Measurements from ENCODE around the gene CCDC183.

The CCDC183 gene

GRCh38 chr9:136796238-136796774 lies at the start of gene CCDC183:
Gene CCDC183 (plus strand): TSS chr9:136796338. CDS start chr9:136796398, 60 bp downstream.
- no peaks in the 10 kb centered on the region for H3K9me3 ChIP-seq (ENCODE audit: control insufficient read depth, low read length)
- peaks cover 6% of the 10 kb centered on the region for H3K27me3 ChIP-seq (replicated peaks; ENCODE audit: control insufficient read depth, insufficient read depth, low read length)
- peaks cover 6% of the 10 kb centered on the region for H3K36me3 ChIP-seq (ENCODE audit: control insufficient read depth, insufficient read depth, low read length, severe bottlenecking)
- H3K9ac ChIP-seq (ENCODE audit: low read length) = peak within 1 kb of the TSS; percentile 9
- peaks cover 28% of the 10 kb centered on the region for H3K4me1 ChIP-seq (ENCODE audit: control insufficient read depth, insufficient read depth, low read length)
- no peak for DNase-seq (ENCODE audit: low read depth)
- no peak within 1 kb of the TSS for H3K4me3 ChIP-seq (ENCODE audit: low read length)

GRCh38 chr9:136746621-136747020 lies 49.5 kb upstream of the CCDC183 start:
- no peak overlapping the region for H3K4me3 ChIP-seq (ENCODE audit: low read length)
- peaks cover 17% of the 10 kb centered on the region for H3K27me3 ChIP-seq (replicated peaks; ENCODE audit: control insufficient read depth, insufficient read depth, low read length)
- no peaks in the 10 kb centered on the region for H3K36me3 ChIP-seq (ENCODE audit: control insufficient read depth, insufficient read depth, low read length, severe bottlenecking)
- no peak for DNase-seq (ENCODE audit: low read depth)
- no peak overlapping the region for H3K9ac ChIP-seq (ENCODE audit: low read length)
- H3K9me3 ChIP-seq (ENCODE audit: control insufficient read depth, low read length) = peaks cover 7% of the 10 kb centered on the region
- H3K4me1 ChIP-seq (ENCODE audit: control insufficient read depth, insufficient read depth, low read length) = peaks cover 4% of the 10 kb centered on the region

GRCh38 chr9:136747161-136748060 lies 48.7 kb upstream of the CCDC183 start:
- H3K4me1 ChIP-seq (ENCODE audit: control insufficient read depth, insufficient read depth, low read length) = no peaks in the 10 kb centered on the region
- H3K4me3 ChIP-seq (ENCODE audit: low read length) = no peak overlapping the region
- no peak overlapping the region for H3K9ac ChIP-seq (ENCODE audit: low read length)
- no peak for DNase-seq (ENCODE audit: low read depth)
- H3K36me3 ChIP-seq (ENCODE audit: control insufficient read depth, insufficient read depth, low read length, severe bottlenecking) = no peaks in the 10 kb centered on the region
- H3K27me3 ChIP-seq (replicated peaks; ENCODE audit: control insufficient read depth, insufficient read depth, low read length) = peaks cover 15% of the 10 kb centered on the region
- H3K9me3 ChIP-seq (ENCODE audit: control insufficient read depth, low read length) = peaks cover 15% of the 10 kb centered on the region

GRCh38 chr9:136748201-136748600 lies 47.9 kb upstream of the CCDC183 start, which contains the start of gene LCN6:
Gene LCN6 (minus strand): TSS chr9:136748525. CDS start chr9:136748483, 42 bp downstream.
- Histone ChIP-seq H3K4me1 (ENCODE audit: control insufficient read depth, insufficient read depth, low read length) (no peaks in the 10 kb centered on the region), H3K4me3 (ENCODE audit: low read length) (no peak within 1 kb of the TSS), H3K27me3 (replicated peaks; ENCODE audit: control insufficient read depth, insufficient read depth, low read length) (peaks cover 9% of the 10 kb centered on the region), H3K36me3 (ENCODE audit: control insufficient read depth, insufficient read depth, low read length, severe bottlenecking) (no peaks in the 10 kb centered on the region), H3K9ac (ENCODE audit: low read length) (no peak within 1 kb of the TSS), H3K9me3 (ENCODE audit: control insufficient read depth, low read length) (peaks cover 20% of the 10 kb centered on the region)
- no peak for DNase-seq (ENCODE audit: low read depth)

- Histone ChIP-seq H3K9ac (ENCODE audit: low read length) (no peak overlapping the region), H3K9me3 (ENCODE audit: control insufficient read depth, low read length) (peaks cover 21% of the 10 kb centered on the region), H3K4me1 (ENCODE audit: control insufficient read depth, insufficient read depth, low read length) (no peaks in the 10 kb centered on the region), H3K36me3 (ENCODE audit: control insufficient read depth, insufficient read depth, low read length, severe bottlenecking) (no peaks in the 10 kb centered on the region), H3K4me3 (ENCODE audit: low read length) (no peak overlapping the region), H3K27me3 (replicated peaks; ENCODE audit: control insufficient read depth, insufficient read depth, low read length) (peaks cover 15% of the 10 kb centered on the region)
- no peak for DNase-seq (ENCODE audit: low read depth)
Measured at GRCh38 chr9:136748666-136749611, 47.2 kb upstream of the CCDC183 start.

GRCh38 chr9:136750526-136750925 lies 45.6 kb upstream of the CCDC183 start:
- Histone ChIP-seq H3K27me3 (replicated peaks; ENCODE audit: control insufficient read depth, insufficient read depth, low read length) (peaks cover 18% of the 10 kb centered on the region), H3K9ac (ENCODE audit: low read length) (no peak overlapping the region), H3K36me3 (ENCODE audit: control insufficient read depth, insufficient read depth, low read length, severe bottlenecking) (no peaks in the 10 kb centered on the region), H3K9me3 (ENCODE audit: control insufficient read depth, low read length) (peaks cover 24% of the 10 kb centered on the region), H3K4me1 (ENCODE audit: control insufficient read depth, insufficient read depth, low read length) (no peaks in the 10 kb centered on the region), H3K4me3 (ENCODE audit: low read length) (no peak overlapping the region)
- DNase-seq (ENCODE audit: low read depth) = no peak

GRCh38 chr9:136751244-136751643 lies 44.9 kb upstream of the CCDC183 start:
- Histone ChIP-seq H3K27me3 (replicated peaks; ENCODE audit: control insufficient read depth, insufficient read depth, low read length) (peaks cover 17% of the 10 kb centered on the region), H3K9ac (ENCODE audit: low read length) (no peak overlapping the region), H3K36me3 (ENCODE audit: control insufficient read depth, insufficient read depth, low read length, severe bottlenecking) (no peaks in the 10 kb centered on the region), H3K9me3 (ENCODE audit: control insufficient read depth, low read length) (peaks cover 31% of the 10 kb centered on the region), H3K4me3 (ENCODE audit: low read length) (no peak overlapping the region), H3K4me1 (ENCODE audit: control insufficient read depth, insufficient read depth, low read length) (no peaks in the 10 kb centered on the region)
- DNase-seq (ENCODE audit: low read depth) = no peak

- Histone ChIP-seq H3K36me3 (ENCODE audit: control insufficient read depth, insufficient read depth, low read length, severe bottlenecking) (no peaks in the 10 kb centered on the region), H3K9ac (ENCODE audit: low read length) (no peak overlapping the region), H3K4me1 (ENCODE audit: control insufficient read depth, insufficient read depth, low read length) (no peaks in the 10 kb centered on the region), H3K27me3 (replicated peaks; ENCODE audit: control insufficient read depth, insufficient read depth, low read length) (peaks cover 17% of the 10 kb centered on the region), H3K9me3 (ENCODE audit: control insufficient read depth, low read length) (peaks cover 33% of the 10 kb centered on the region), H3K4me3 (ENCODE audit: low read length) (no peak overlapping the region)
- DNase-seq (ENCODE audit: low read depth) = no peak
Measured at GRCh38 chr9:136751814-136752213, 44.3 kb upstream of the CCDC183 start.

GRCh38 chr9:136753371-136754058 lies 42.6 kb upstream of the CCDC183 start:
- no peak overlapping the region for H3K9ac ChIP-seq (ENCODE audit: low read length)
- H3K4me3 ChIP-seq (ENCODE audit: low read length) = no peak overlapping the region
- H3K27me3 ChIP-seq (replicated peaks; ENCODE audit: control insufficient read depth, insufficient read depth, low read length) = peaks cover 22% of the 10 kb centered on the region
- no peak for DNase-seq (ENCODE audit: low read depth)
- no peaks in the 10 kb centered on the region for H3K36me3 ChIP-seq (ENCODE audit: control insufficient read depth, insufficient read depth, low read length, severe bottlenecking)
- H3K4me1 ChIP-seq (ENCODE audit: control insufficient read depth, insufficient read depth, low read length) = no peaks in the 10 kb centered on the region
- peaks cover 33% of the 10 kb centered on the region for H3K9me3 ChIP-seq (ENCODE audit: control insufficient read depth, low read length)

GRCh38 chr9:136754059-136754572 lies 42.0 kb upstream of the CCDC183 start:
- H3K4me3 ChIP-seq (ENCODE audit: low read length) = no peak overlapping the region
- H3K27me3 ChIP-seq (replicated peaks; ENCODE audit: control insufficient read depth, insufficient read depth, low read length) = peaks cover 22% of the 10 kb centered on the region
- H3K9me3 ChIP-seq (ENCODE audit: control insufficient read depth, low read length) = peaks cover 33% of the 10 kb centered on the region
- no peak for DNase-seq (ENCODE audit: low read depth)
- no peak overlapping the region for H3K9ac ChIP-seq (ENCODE audit: low read length)
- H3K4me1 ChIP-seq (ENCODE audit: control insufficient read depth, insufficient read depth, low read length) = no peaks in the 10 kb centered on the region
- H3K36me3 ChIP-seq (ENCODE audit: control insufficient read depth, insufficient read depth, low read length, severe bottlenecking) = no peaks in the 10 kb centered on the region
